ENCODE results near the gene KLF1. TPM values are rescaled to one million over a fixed set of nuclear protein-coding genes. Genes with fewer than 3 reads are reported as not detected.

The KLF1 gene
- total and polyA plus RNA-seq, 2 of the 8 experiments (the other 6 are each of a cell fraction or from before 2014, with no cell fraction given) = 0.84 to 0.91 TPM

DNA sequence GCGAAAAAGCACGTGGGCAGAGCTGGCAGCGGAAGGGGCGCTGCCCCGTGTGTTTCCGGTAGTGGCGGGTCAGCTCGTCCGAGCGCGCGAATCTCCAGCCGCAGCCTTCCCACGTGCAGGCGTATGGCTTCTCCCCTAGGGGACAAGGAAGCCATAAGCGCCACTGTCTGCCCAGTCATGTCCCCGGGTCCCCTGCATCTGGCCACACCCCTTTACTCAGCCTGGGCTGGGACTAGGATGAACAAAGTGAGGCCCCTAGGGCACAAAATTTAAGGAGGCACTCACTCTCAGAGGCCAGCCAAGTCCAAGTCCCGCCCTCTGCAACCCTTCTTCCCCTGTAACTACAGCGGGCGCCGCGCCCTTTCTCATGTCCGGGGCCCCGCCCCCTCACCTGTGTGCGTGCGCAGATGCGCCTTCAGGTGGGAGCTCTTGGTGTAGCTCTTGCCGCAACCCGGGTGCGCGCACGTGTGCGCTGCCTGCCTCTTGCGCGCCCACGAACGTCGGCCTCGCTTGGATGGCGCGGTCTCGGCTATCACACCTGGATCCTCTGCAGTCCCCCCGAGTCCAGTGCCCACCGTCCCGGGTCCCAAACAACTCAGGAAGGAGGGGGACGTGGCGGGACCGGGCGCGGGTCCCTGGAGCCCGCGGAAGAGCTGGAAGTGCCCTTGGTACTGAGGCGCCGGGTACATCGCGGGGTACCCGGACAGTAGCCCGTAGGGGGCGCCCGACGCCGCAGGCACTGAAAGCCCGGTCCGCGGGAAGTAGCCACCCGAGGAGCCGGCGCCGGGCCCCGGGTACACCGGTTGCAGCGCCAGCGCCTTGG lies 1.9 kb downstream of the KLF1 start (continued):
- TF ChIP-seq, protein P1, sequence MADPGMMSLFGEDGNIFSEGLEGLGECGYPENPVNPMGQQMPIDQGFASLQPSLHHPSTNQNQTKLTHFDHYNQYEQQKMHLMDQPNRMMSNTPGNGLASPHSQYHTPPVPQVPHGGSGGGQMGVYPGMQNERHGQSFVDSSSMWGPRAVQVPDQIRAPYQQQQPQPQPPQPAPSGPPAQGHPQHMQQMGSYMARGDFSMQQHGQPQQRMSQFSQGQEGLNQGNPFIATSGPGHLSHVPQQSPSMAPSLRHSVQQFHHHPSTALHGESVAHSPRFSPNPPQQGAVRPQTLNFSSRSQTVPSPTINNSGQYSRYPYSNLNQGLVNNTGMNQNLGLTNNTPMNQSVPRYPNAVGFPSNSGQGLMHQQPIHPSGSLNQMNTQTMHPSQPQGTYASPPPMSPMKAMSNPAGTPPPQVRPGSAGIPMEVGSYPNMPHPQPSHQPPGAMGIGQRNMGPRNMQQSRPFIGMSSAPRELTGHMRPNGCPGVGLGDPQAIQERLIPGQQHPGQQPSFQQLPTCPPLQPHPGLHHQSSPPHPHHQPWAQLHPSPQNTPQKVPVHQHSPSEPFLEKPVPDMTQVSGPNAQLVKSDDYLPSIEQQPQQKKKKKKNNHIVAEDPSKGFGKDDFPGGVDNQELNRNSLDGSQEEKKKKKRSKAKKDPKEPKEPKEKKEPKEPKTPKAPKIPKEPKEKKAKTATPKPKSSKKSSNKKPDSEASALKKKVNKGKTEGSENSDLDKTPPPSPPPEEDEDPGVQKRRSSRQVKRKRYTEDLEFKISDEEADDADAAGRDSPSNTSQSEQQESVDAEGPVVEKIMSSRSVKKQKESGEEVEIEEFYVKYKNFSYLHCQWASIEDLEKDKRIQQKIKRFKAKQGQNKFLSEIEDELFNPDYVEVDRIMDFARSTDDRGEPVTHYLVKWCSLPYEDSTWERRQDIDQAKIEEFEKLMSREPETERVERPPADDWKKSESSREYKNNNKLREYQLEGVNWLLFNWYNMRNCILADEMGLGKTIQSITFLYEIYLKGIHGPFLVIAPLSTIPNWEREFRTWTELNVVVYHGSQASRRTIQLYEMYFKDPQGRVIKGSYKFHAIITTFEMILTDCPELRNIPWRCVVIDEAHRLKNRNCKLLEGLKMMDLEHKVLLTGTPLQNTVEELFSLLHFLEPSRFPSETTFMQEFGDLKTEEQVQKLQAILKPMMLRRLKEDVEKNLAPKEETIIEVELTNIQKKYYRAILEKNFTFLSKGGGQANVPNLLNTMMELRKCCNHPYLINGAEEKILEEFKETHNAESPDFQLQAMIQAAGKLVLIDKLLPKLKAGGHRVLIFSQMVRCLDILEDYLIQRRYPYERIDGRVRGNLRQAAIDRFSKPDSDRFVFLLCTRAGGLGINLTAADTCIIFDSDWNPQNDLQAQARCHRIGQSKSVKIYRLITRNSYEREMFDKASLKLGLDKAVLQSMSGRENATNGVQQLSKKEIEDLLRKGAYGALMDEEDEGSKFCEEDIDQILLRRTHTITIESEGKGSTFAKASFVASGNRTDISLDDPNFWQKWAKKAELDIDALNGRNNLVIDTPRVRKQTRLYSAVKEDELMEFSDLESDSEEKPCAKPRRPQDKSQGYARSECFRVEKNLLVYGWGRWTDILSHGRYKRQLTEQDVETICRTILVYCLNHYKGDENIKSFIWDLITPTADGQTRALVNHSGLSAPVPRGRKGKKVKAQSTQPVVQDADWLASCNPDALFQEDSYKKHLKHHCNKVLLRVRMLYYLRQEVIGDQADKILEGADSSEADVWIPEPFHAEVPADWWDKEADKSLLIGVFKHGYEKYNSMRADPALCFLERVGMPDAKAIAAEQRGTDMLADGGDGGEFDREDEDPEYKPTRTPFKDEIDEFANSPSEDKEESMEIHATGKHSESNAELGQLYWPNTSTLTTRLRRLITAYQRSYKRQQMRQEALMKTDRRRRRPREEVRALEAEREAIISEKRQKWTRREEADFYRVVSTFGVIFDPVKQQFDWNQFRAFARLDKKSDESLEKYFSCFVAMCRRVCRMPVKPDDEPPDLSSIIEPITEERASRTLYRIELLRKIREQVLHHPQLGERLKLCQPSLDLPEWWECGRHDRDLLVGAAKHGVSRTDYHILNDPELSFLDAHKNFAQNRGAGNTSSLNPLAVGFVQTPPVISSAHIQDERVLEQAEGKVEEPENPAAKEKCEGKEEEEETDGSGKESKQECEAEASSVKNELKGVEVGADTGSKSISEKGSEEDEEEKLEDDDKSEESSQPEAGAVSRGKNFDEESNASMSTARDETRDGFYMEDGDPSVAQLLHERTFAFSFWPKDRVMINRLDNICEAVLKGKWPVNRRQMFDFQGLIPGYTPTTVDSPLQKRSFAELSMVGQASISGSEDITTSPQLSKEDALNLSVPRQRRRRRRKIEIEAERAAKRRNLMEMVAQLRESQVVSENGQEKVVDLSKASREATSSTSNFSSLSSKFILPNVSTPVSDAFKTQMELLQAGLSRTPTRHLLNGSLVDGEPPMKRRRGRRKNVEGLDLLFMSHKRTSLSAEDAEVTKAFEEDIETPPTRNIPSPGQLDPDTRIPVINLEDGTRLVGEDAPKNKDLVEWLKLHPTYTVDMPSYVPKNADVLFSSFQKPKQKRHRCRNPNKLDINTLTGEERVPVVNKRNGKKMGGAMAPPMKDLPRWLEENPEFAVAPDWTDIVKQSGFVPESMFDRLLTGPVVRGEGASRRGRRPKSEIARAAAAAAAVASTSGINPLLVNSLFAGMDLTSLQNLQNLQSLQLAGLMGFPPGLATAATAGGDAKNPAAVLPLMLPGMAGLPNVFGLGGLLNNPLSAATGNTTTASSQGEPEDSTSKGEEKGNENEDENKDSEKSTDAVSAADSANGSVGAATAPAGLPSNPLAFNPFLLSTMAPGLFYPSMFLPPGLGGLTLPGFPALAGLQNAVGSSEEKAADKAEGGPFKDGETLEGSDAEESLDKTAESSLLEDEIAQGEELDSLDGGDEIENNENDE (IDR thresholded peaks at IDR 0.05; ENCODE audit: insufficient replicate concordance, low read length) = no peak
- TF ChIP-seq PHF8 (conservative IDR thresholded peaks at IDR 0.05; ENCODE audit: low read depth, low read length) (peak; percentile 80), SUZ12 (IDR thresholded peaks at IDR 0.05; ENCODE audit: low read length) (no peak), NANOG (IDR thresholded peaks at IDR 0.05; ENCODE audit: insufficient read depth, low read depth, low read length, poor library complexity, severe bottlenecking) (no peak), KDM4A (IDR thresholded peaks at IDR 0.05; ENCODE audit: low read depth, low read length, severe bottlenecking) (peak; percentile 65), SIX5 (IDR thresholded peaks at IDR 0.05; ENCODE audit: low read depth, low read length) (no peak), CREB1 (IDR thresholded peaks at IDR 0.05) (peak; percentile 43; the same call in 1 of the 2 replicates), CBX5 (IDR thresholded peaks at IDR 0.05; ENCODE audit: low read depth, low read length) (no peak)

Measured in H1 (cell line).